ENCODE results near the gene PPP6R2. TPM values are rescaled to one million over a fixed set of nuclear protein-coding genes. Genes with fewer than 3 reads are reported as not detected.

PPP6R2 gene
- total RNA-seq, 5 donors from 2014 or later (not counting 1 experiment from before 2014, with no cell fraction given), result 71.2 to 105 (median 96.8) TPM

- Histone ChIP-seq H3K27me3 (replicated peaks in 1 of 2; ENCODE audit: control insufficient read depth in 2 of 2, extremely low read depth in 1 of 2, insufficient read depth in 2 of 2, low read length in 1 of 2) (peaks cover 0 to 48% of the 10 kb centered on the region in 2 experiments), H3K9me3 (no peaks in the 10 kb centered on the region), H3K4me1 (ENCODE audit: control insufficient read depth in 1 of 2, extremely low read depth in 1 of 2, insufficient read depth in 2 of 2, low read length in 2 of 2) (peaks cover 6 to 26% of the 10 kb centered on the region in 2 experiments), H3K4me3 (ENCODE audit: control insufficient read depth in 1 of 2, extremely low read depth in 1 of 2, low read length in 1 of 2) (no peak overlapping the region), H3K27ac (ENCODE audit: low read length) (no peak overlapping the region), H3K36me3 (ENCODE audit: control insufficient read depth in 2 of 2, extremely low read depth in 1 of 2, insufficient read depth in 1 of 2, low read length in 1 of 2) (no peaks in the 10 kb centered on the region)
- ATAC-seq (replicated peaks in 1 of 4) (no peak), DNase-seq (no peak)
- H3K36me3 Mint-ChIP-seq, result no peaks in the 10 kb centered on the region
- H3K4me3 Mint-ChIP-seq, result no peak overlapping the region
- 86% methylated on average over 25 of the region's 31 CpGs for WGBS (ENCODE audit: insufficient coverage)
- peaks cover 0 to 5% of the 10 kb centered on the region in 2 donors for H3K27me3 Mint-ChIP-seq
- ChIA-PET CTCF (no interaction called here), POLR2A (no interaction called here)
- H3K9me3 Mint-ChIP-seq, result no peaks in the 10 kb centered on the region
- peaks cover 5 to 9% (median 9%) of the 10 kb centered on the region in 3 donors for H3K4me1 Mint-ChIP-seq
- no peak overlapping the region for H3K27ac Mint-ChIP-seq
Measured at GRCh38 chr22:50483977-50484853, 141.1 kb downstream of the PPP6R2 start.

GRCh38 chr22:50485221-50486131 is 142.3 kb downstream of the PPP6R2 start:
- DNase-seq (no peak), ATAC-seq (replicated peaks in 1 of 4) (no peak)
- ChIA-PET CTCF (no interaction called here), POLR2A (no interaction called here)
- no peaks in the 10 kb centered on the region for H3K36me3 Mint-ChIP-seq
- no peaks in the 10 kb centered on the region for H3K9me3 ChIP-seq
- H3K27ac Mint-ChIP-seq, result no peak overlapping the region
- H3K27ac ChIP-seq (ENCODE audit: low read length), result no peak overlapping the region
- no peaks in the 10 kb centered on the region for H3K9me3 Mint-ChIP-seq
- no peaks in the 10 kb centered on the region for H3K36me3 ChIP-seq (ENCODE audit: control insufficient read depth in 2 of 2, extremely low read depth in 1 of 2, insufficient read depth in 1 of 2, low read length in 1 of 2)
- H3K4me1 Mint-ChIP-seq, result peaks cover under 1 to 3% (median 3%) of the 10 kb centered on the region in 3 donors
- peaks cover 6 to 27% of the 10 kb centered on the region in 2 experiments for H3K4me1 ChIP-seq (ENCODE audit: control insufficient read depth in 1 of 2, extremely low read depth in 1 of 2, insufficient read depth in 2 of 2, low read length in 2 of 2)
- WGBS (ENCODE audit: insufficient coverage), result 72% methylated on average over 21 of the region's 29 CpGs
- H3K27me3 ChIP-seq (replicated peaks in 1 of 2; ENCODE audit: control insufficient read depth in 2 of 2, extremely low read depth in 1 of 2, insufficient read depth in 2 of 2, low read length in 1 of 2), result peaks cover 0 to 53% of the 10 kb centered on the region in 2 experiments
- H3K4me3 Mint-ChIP-seq, result no peak overlapping the region
- H3K27me3 Mint-ChIP-seq, result no peaks in the 10 kb centered on the region
- no peak overlapping the region for H3K4me3 ChIP-seq (ENCODE audit: control insufficient read depth in 1 of 2, extremely low read depth in 1 of 2, low read length in 1 of 2)

GRCh38 chr22:50486561-50487289 is 143.6 kb downstream of the PPP6R2 start, which contains the start of gene MIOX:
TSS of gene MIOX (plus strand) at chr22:50486859. CDS start at chr22:50486898, 39 bp downstream.
- DNase-seq, result no peak
- CTCF ChIA-PET, result no interaction called here
- no peak within 1 kb of the TSS for H3K4me3 Mint-ChIP-seq

GRCh38 chr22:50487290-50488005 is 144.3 kb downstream of the PPP6R2 start:
- POLR2A ChIA-PET, result no interaction called here
- H3K27me3 ChIP-seq (replicated peaks in 1 of 2; ENCODE audit: control insufficient read depth in 2 of 2, extremely low read depth in 1 of 2, insufficient read depth in 2 of 2, low read length in 1 of 2), result peaks cover 0 to 51% of the 10 kb centered on the region in 2 experiments
- H3K27ac Mint-ChIP-seq, result no peak overlapping the region
- no peaks in the 10 kb centered on the region for H3K9me3 Mint-ChIP-seq
- no peak overlapping the region for H3K4me3 ChIP-seq (ENCODE audit: control insufficient read depth in 1 of 2, extremely low read depth in 1 of 2, low read length in 1 of 2)
- H3K36me3 ChIP-seq (ENCODE audit: control insufficient read depth in 2 of 2, extremely low read depth in 1 of 2, insufficient read depth in 1 of 2, low read length in 1 of 2), result no peaks in the 10 kb centered on the region
- peaks cover 2 to 22% of the 10 kb centered on the region in 2 experiments for H3K4me1 ChIP-seq (ENCODE audit: control insufficient read depth in 1 of 2, extremely low read depth in 1 of 2, insufficient read depth in 2 of 2, low read length in 2 of 2)
- H3K4me3 Mint-ChIP-seq, result no peak overlapping the region
- no peaks in the 10 kb centered on the region for H3K27me3 Mint-ChIP-seq
- H3K27ac ChIP-seq (ENCODE audit: low read length), result no peak overlapping the region
- H3K36me3 Mint-ChIP-seq, result no peaks in the 10 kb centered on the region
- WGBS (ENCODE audit: insufficient coverage), result 86% methylated on average over 14 of the region's 23 CpGs
- DNase-seq (no peak), ATAC-seq (replicated peaks in 1 of 4) (no peak)
- CTCF ChIA-PET, result no interaction called here
- H3K9me3 ChIP-seq, result no peaks in the 10 kb centered on the region
- H3K4me1 Mint-ChIP-seq, result peaks cover 9% of the 10 kb centered on the region in 3 donors

More at GRCh38 chr22:50486561-50487289, 143.6 kb downstream of the PPP6R2 start, which contains the start of gene MIOX:
- H3K4me1 ChIP-seq (ENCODE audit: control insufficient read depth in 1 of 2, extremely low read depth in 1 of 2, insufficient read depth in 2 of 2, low read length in 2 of 2), result peaks cover 8 to 29% of the 10 kb centered on the region in 2 experiments
- ATAC-seq (replicated peaks in 1 of 4), result no peak
- no peaks in the 10 kb centered on the region for H3K36me3 ChIP-seq (ENCODE audit: control insufficient read depth in 2 of 2, extremely low read depth in 1 of 2, insufficient read depth in 1 of 2, low read length in 1 of 2)
- H3K27ac ChIP-seq (ENCODE audit: low read length), result no peak within 1 kb of the TSS
- Mint-ChIP-seq H3K9me3 (no peaks in the 10 kb centered on the region), H3K4me1 (peaks cover 9% of the 10 kb centered on the region in 3 donors), H3K36me3 (no peaks in the 10 kb centered on the region), H3K27ac (no peak within 1 kb of the TSS), H3K27me3 (no peaks in the 10 kb centered on the region)
- POLR2A ChIA-PET, result no interaction called here
- 77% methylated on average over 23 of the region's 23 CpGs for WGBS (ENCODE audit: insufficient coverage)
- H3K27me3 ChIP-seq (replicated peaks in 1 of 2; ENCODE audit: control insufficient read depth in 2 of 2, extremely low read depth in 1 of 2, insufficient read depth in 2 of 2, low read length in 1 of 2), result peaks cover 0 to 58% of the 10 kb centered on the region in 2 experiments
- H3K9me3 ChIP-seq, result no peaks in the 10 kb centered on the region
- H3K4me3 ChIP-seq (ENCODE audit: control insufficient read depth in 1 of 2, extremely low read depth in 1 of 2, low read length in 1 of 2), result no peak within 1 kb of the TSS

- Histone ChIP-seq H3K4me3 (ENCODE audit: control insufficient read depth in 1 of 2, extremely low read depth in 1 of 2, low read length in 1 of 2) (no peak overlapping the region), H3K27me3 (replicated peaks in 1 of 2; ENCODE audit: control insufficient read depth in 2 of 2, extremely low read depth in 1 of 2, insufficient read depth in 2 of 2, low read length in 1 of 2) (peaks cover 0 to 44% of the 10 kb centered on the region in 2 experiments), H3K9me3 (no peaks in the 10 kb centered on the region), H3K36me3 (ENCODE audit: control insufficient read depth in 2 of 2, extremely low read depth in 1 of 2, insufficient read depth in 1 of 2, low read length in 1 of 2) (no peaks in the 10 kb centered on the region), H3K27ac (ENCODE audit: low read length) (no peak overlapping the region), H3K4me1 (ENCODE audit: control insufficient read depth in 1 of 2, extremely low read depth in 1 of 2, insufficient read depth in 2 of 2, low read length in 2 of 2) (peaks cover 2 to 16% of the 10 kb centered on the region in 2 experiments)
- no peak for DNase-seq
- ChIA-PET POLR2A (no interaction called here), CTCF (no interaction called here)
- no peak overlapping the region for H3K4me3 Mint-ChIP-seq
- 79% methylated on average over 9 of the region's 18 CpGs for WGBS (ENCODE audit: insufficient coverage)
- ATAC-seq (replicated peaks in 1 of 4), result no peak
- peaks cover 9% of the 10 kb centered on the region in 3 donors for H3K4me1 Mint-ChIP-seq
- no peak overlapping the region for H3K27ac Mint-ChIP-seq
- no peaks in the 10 kb centered on the region for H3K27me3 Mint-ChIP-seq
- no peaks in the 10 kb centered on the region for H3K9me3 Mint-ChIP-seq
- no peaks in the 10 kb centered on the region for H3K36me3 Mint-ChIP-seq
Measured at GRCh38 chr22:50488006-50488677, 145.0 kb downstream of the PPP6R2 start.

All from T-cell (primary cell).